Mucosa of rectum (tissue), 2 donors: ENCODE data around the gene ZNF512.
A peak's percentile ranks its signal among the peaks of the same experiment; 100 is the strongest.
"Not testable (repeated sequence)": the region's sequence is repeated elsewhere in the genome, so short reads cannot be mapped to it uniquely, and the experiment has no call there.

Experiments used
- H3K27ac ChIP-seq, 2 donors: one replicate each; pipeline ENCODE4 v1.7.0; 2013; ENCODE audit warnings: inconsistent platforms in 2 of 2, low read depth in 2 of 2, low read length in 2 of 2
- H3K27me3 ChIP-seq, 2 donors: one replicate each; pipeline ENCODE4 v1.7.0; 2013; ENCODE audit warnings: low read length in 2 of 2; ENCODE audit not compliant: control insufficient read depth in 2 of 2, insufficient read depth in 2 of 2
- H3K36me3 ChIP-seq, 2 donors: one replicate each; pipeline ENCODE4 v1.7.0; 2013; ENCODE audit warnings: low read length in 2 of 2; ENCODE audit not compliant: control insufficient read depth in 2 of 2, insufficient read depth in 2 of 2
- H3K4me1 ChIP-seq, 2 donors: one replicate each; pipeline ENCODE4 v1.7.0; 2013; ENCODE audit warnings: low read length in 2 of 2, mild to moderate bottlenecking in 1 of 2; ENCODE audit not compliant: control insufficient read depth in 2 of 2, insufficient read depth in 2 of 2
- H3K4me3 ChIP-seq, 2 donors: one replicate each; pipeline ENCODE4 v1.7.0; 2013; ENCODE audit warnings: low read length in 2 of 2
- H3K9ac ChIP-seq, 2 donors: one replicate each; pipeline ENCODE4 v1.7.0; 2013; ENCODE audit warnings: low read length in 2 of 2, low read depth in 1 of 2, mild to moderate bottlenecking in 1 of 2
- H3K9me3 ChIP-seq, 2 donors: one replicate each; pipeline ENCODE4 v1.7.0; 2013; ENCODE audit warnings: low read length in 2 of 2; ENCODE audit not compliant: control insufficient read depth in 2 of 2
- donor health status: healthy.
- donor health status: Normal muscosa, but diverticular disease.

The ZNF512 gene

GRCh38 chr2:27581417-27582128, 1.3 kb upstream of the ZNF512 start:
- Histone ChIP-seq H3K9ac (no peak overlapping the region), H3K4me3 (no peak overlapping the region), H3K27ac (no peak overlapping the region), H3K27me3 (no peaks in the 10 kb centered on the region), H3K36me3 (no peaks in the 10 kb centered on the region), H3K9me3 (peaks cover 0 to 11% of the 10 kb centered on the region in 2 donors), H3K4me1 (peaks cover 14% of the 10 kb centered on the region in 2 donors)

- Histone ChIP-seq H3K27me3 (no peaks in the 10 kb centered on the region), H3K9ac (peak overlapping the region; percentile 63 to 71), H3K9me3 (peaks cover 0 to 10% of the 10 kb centered on the region in 2 donors), H3K4me1 (peaks cover 14% of the 10 kb centered on the region in 2 donors), H3K4me3 (peak overlapping the region; percentile 89 to 97), H3K27ac (peak overlapping the region; percentile 20 to 61), H3K36me3 (no peaks in the 10 kb centered on the region)
Observed at GRCh38 chr2:27582129-27582694, 630 bp upstream of the ZNF512 start.

GRCh38 chr2:27583390-27583915, 611 bp downstream of the ZNF512 start:
- Histone ChIP-seq H3K36me3 (no peaks in the 10 kb centered on the region), H3K4me1 (peaks cover 14% of the 10 kb centered on the region in 2 donors), H3K9me3 (peaks cover 0 to 4% of the 10 kb centered on the region in 2 donors), H3K4me3 (peak overlapping the region; percentile 89 to 97), H3K9ac (peak overlapping the region; percentile 63 to 71), H3K27me3 (no peaks in the 10 kb centered on the region), H3K27ac (peak overlapping the region; percentile 54 to 61)

GRCh38 chr2:27584597-27584996, 1.8 kb downstream of the ZNF512 start:
- no peak overlapping the region for H3K27ac ChIP-seq
- H3K9me3 ChIP-seq: peaks cover 0 to 4% of the 10 kb centered on the region in 2 donors
- H3K36me3 ChIP-seq: no peaks in the 10 kb centered on the region
- no peak overlapping the region for H3K9ac ChIP-seq
- peaks cover 14% of the 10 kb centered on the region in 2 donors for H3K4me1 ChIP-seq
- H3K27me3 ChIP-seq: no peaks in the 10 kb centered on the region
- peak overlapping the region in 1 of 2 donors; percentile 97 for H3K4me3 ChIP-seq

GRCh38 chr2:27587025-27587424, 4.2 kb downstream of the ZNF512 start:
- Histone ChIP-seq H3K9ac (no peak overlapping the region), H3K36me3 (no peaks in the 10 kb centered on the region), H3K4me1 (peaks cover 14% of the 10 kb centered on the region in 2 donors), H3K27ac (no peak overlapping the region), H3K4me3 (no peak overlapping the region), H3K27me3 (no peaks in the 10 kb centered on the region), H3K9me3 (no peaks in the 10 kb centered on the region)

- no peaks in the 10 kb centered on the region for H3K36me3 ChIP-seq
- H3K4me1 ChIP-seq: peaks cover 12 to 13% of the 10 kb centered on the region in 2 donors
- H3K27me3 ChIP-seq: no peaks in the 10 kb centered on the region
- H3K9me3 ChIP-seq: no peaks in the 10 kb centered on the region
- H3K27ac ChIP-seq: no peak overlapping the region
- no peak overlapping the region for H3K9ac ChIP-seq
- H3K4me3 ChIP-seq: no peak overlapping the region
Observed at GRCh38 chr2:27588308-27588707, 5.5 kb downstream of the ZNF512 start.

- no peaks in the 10 kb centered on the region for H3K4me1 ChIP-seq
- H3K9ac ChIP-seq: no peak overlapping the region
- H3K27me3 ChIP-seq: no peaks in the 10 kb centered on the region
- H3K27ac ChIP-seq: no peak overlapping the region
- no peak overlapping the region for H3K4me3 ChIP-seq
- H3K36me3 ChIP-seq: no peaks in the 10 kb centered on the region
- peaks cover 0 to 2% of the 10 kb centered on the region in 2 donors for H3K9me3 ChIP-seq
Observed at GRCh38 chr2:27591745-27592144, 8.9 kb downstream of the ZNF512 start.

GRCh38 chr2:27593240-27593639, 10.4 kb downstream of the ZNF512 start:
- H3K4me3 ChIP-seq: no peak overlapping the region
- no peaks in the 10 kb centered on the region for H3K4me1 ChIP-seq
- no peaks in the 10 kb centered on the region for H3K27me3 ChIP-seq
- no peaks in the 10 kb centered on the region for H3K36me3 ChIP-seq
- H3K9me3 ChIP-seq: peaks cover 0 to 2% of the 10 kb centered on the region in 2 donors
- H3K27ac ChIP-seq: no peak overlapping the region
- no peak overlapping the region for H3K9ac ChIP-seq

- H3K27ac ChIP-seq, H3K9ac ChIP-seq, H3K9me3 ChIP-seq, H3K36me3 ChIP-seq, H3K27me3 ChIP-seq, H3K4me3 ChIP-seq, H3K4me1 ChIP-seq: not testable (repeated sequence)
Observed at GRCh38 chr2:27594020-27594703, 11.3 kb downstream of the ZNF512 start.

- not testable (repeated sequence) for H3K4me1 ChIP-seq, H3K9me3 ChIP-seq, H3K27ac ChIP-seq, H3K9ac ChIP-seq, H3K4me3 ChIP-seq, H3K27me3 ChIP-seq
- peaks cover 0 to 10% of the 10 kb centered on the region in 2 donors for H3K36me3 ChIP-seq
Observed at GRCh38 chr2:27595412-27595811, 12.6 kb downstream of the ZNF512 start.
